K562 (cell line): Measurements from ENCODE around the gene ALDH1A2. TPM values are rescaled to one million over a fixed set of nuclear protein-coding genes. Genes with fewer than 3 reads are reported as not detected.

Experiments used
- ATAC-seq: fragments of 200-7000 bp; cut with Tn5 transposase; 3 replicates; pipeline ENCODE4 v1.9.1; 2020; ENCODE audit warnings: moderate library complexity
- BruUV-seq: library from RNA; stranded (reverse); fragments of 400-500 nt; replicated peaks from 2 replicates; lab custom pipeline; 2021; lab: Mats Ljungman, UMichigan
- CTCF ChIA-PET: fragments of 300-600 bp; formaldehyde crosslinking; extraction: SDS; loops from one replicate; lab custom pipeline; 2021; ENCODE audit warnings: low intra/inter-chr PET ratio; lab: Yijun Ruan, JAX
- POLR2A ChIA-PET: fragments of 300-600, 350-650 bp; sonication (Branson Sonifier 250); formaldehyde crosslinking; extraction: SDS; loops from one replicate; lab custom pipeline; 2021; ENCODE audit warnings: antibody characterized with exemption, inconsistent platforms; lab: Yijun Ruan, JAX
- DNase-seq, 4 experiments: peaks; one replicate each; pipeline versions ENCODE4 v3.0.0 to v3.0.0-alpha.2; 2011 to 2018; ENCODE audit warnings: low spot score in 3 of 4, mixed read lengths in 3 of 4; ENCODE audit errors: extremely low read depth in 1 of 4
- FAIRE-seq: peaks from 2 replicates; lab custom pipeline; 2011; peaks lifted over from hg19 to GRCh38; lab: Jason Lieb, UNC
- H2AFZ ChIP-seq: 2 replicates; pipeline ENCODE4 v1.6.0; 2011; ENCODE audit warnings: low read depth, low read length, control low read depth, inconsistent platforms
- H3K27ac ChIP-seq: fragments of 200-600 bp; 3 replicates; pipeline ENCODE4 v1.8.0; 2011; ENCODE audit warnings: low read depth, mild to moderate bottlenecking, control low read depth, inconsistent platforms, low read length, moderate library complexity, mixed read lengths; ENCODE audit errors: extremely low read depth
- H3K27me3 ChIP-seq, 2 experiments: fragments of 300-600 bp in 1 of 2; 2 replicates in 1 of 2; 3 replicates in 1 of 2; pipeline versions ENCODE4 v1.6.0 to v1.8.0; 2011; ENCODE audit warnings: inconsistent platforms in 2 of 2, low read length in 2 of 2, mild to moderate bottlenecking in 1 of 2, mixed read lengths in 1 of 2, moderate library complexity in 1 of 2; ENCODE audit not compliant: control insufficient read depth in 2 of 2, insufficient read depth in 2 of 2
- H3K36me3 ChIP-seq: fragments of 300-600 bp; 3 replicates; pipeline ENCODE4 v1.8.0; 2011; ENCODE audit warnings: mild to moderate bottlenecking, low read length, inconsistent platforms; ENCODE audit not compliant: control insufficient read depth, insufficient read depth
- H3K4me1 ChIP-seq, 2 experiments: fragments of 200-600 bp in 1 of 2; replicated peaks in 1 of 2; 2 replicates in 1 of 2; 3 replicates in 1 of 2; pipeline versions ENCODE4 v1.5.1 to v1.8.0; 2011; ENCODE audit warnings: inconsistent platforms in 2 of 2, low read length in 2 of 2, mild to moderate bottlenecking in 1 of 2, mixed read lengths in 1 of 2, moderate library complexity in 1 of 2; ENCODE audit not compliant: control insufficient read depth in 2 of 2, insufficient read depth in 2 of 2
- H3K4me2 ChIP-seq: 2 replicates; pipeline ENCODE4 v1.6.1; 2011; ENCODE audit warnings: low read length, control low read depth, inconsistent platforms, mixed read lengths; ENCODE audit not compliant: insufficient read depth
- H3K4me3 ChIP-seq: fragments of 200-600 bp; sonication (generic), shearing (Covaris generic); 2 replicates; pipeline ENCODE4 v1.5.1; 2016; ENCODE audit warnings: control low read depth, inconsistent platforms
- H3K79me2 ChIP-seq: fragments of 200-600 bp; 3 replicates; pipeline ENCODE4 v1.8.0; 2011; ENCODE audit warnings: low read length, inconsistent platforms; ENCODE audit not compliant: control insufficient read depth, insufficient read depth
- H3K9ac ChIP-seq, 2 experiments: 2 replicates each; pipeline versions ENCODE4 v1.6.0 to v1.6.1; 2011; ENCODE audit warnings: low read depth in 2 of 2, low read length in 2 of 2, control low read depth in 1 of 2, inconsistent platforms in 1 of 2, mild to moderate bottlenecking in 1 of 2, mixed read lengths in 1 of 2; ENCODE audit not compliant: insufficient read depth in 1 of 2
- H3K9me1 ChIP-seq: one replicate; pipeline ENCODE4 v1.6.0; 2011; ENCODE audit warnings: inconsistent platforms, mild to moderate bottlenecking, low read length, moderate library complexity; ENCODE audit not compliant: control insufficient read depth, insufficient read depth
- H3K9me3 ChIP-seq: replicated peaks from 2 replicates; pipeline ENCODE4 v1.5.1; 2011; ENCODE audit warnings: low read depth, low read length, inconsistent platforms; ENCODE audit not compliant: control insufficient read depth, insufficient read depth
- H4K20me1 ChIP-seq: replicated peaks from 2 replicates; pipeline ENCODE4 v1.6.1; 2011; ENCODE audit warnings: low read length, inconsistent platforms, mixed read lengths; ENCODE audit not compliant: control insufficient read depth, insufficient read depth
- JUND ChIP-seq, 2 experiments: IDR thresholded peaks; 2 replicates in 1 of 2; 3 replicates in 1 of 2; pipeline ENCODE4 v1.6.1; 2011; ENCODE audit warnings: borderline replicate concordance in 2 of 2, low read depth in 2 of 2, low read length in 2 of 2, improper control_type of control experiment in 1 of 2, missing biosample characterization in 1 of 2, missing genetic modification characterization in 1 of 2, missing genetic modification reagents in 1 of 2
- THRAP3 ChIP-seq: fragments of 450-650 bp; IDR thresholded peaks from 2 replicates; pipeline ENCODE4 v1.6.1; 2016; ENCODE audit warnings: mild to moderate bottlenecking, inconsistent platforms, borderline replicate concordance
- ZNF431 ChIP-seq: sonication (generic); formaldehyde crosslinking; IDR thresholded peaks from 2 replicates; pipeline ENCODE4 v1.8.0; 2022; ENCODE audit warnings: mild to moderate bottlenecking, missing genetic modification reagents
- ZNF436 ChIP-seq: fragments of 250-450, 450-650 bp; sonication (Bioruptor Pico); formaldehyde crosslinking; IDR thresholded peaks from 2 replicates; pipeline ENCODE4 v1.7.0; 2020; ENCODE audit warnings: mild to moderate bottlenecking
- ZNF707 ChIP-seq: fragments of 250-450 bp; sonication (Bioruptor Pico); conservative IDR thresholded peaks from 2 replicates; pipeline ENCODE4 v1.8.0; 2022; ENCODE audit warnings: inconsistent platforms, mild to moderate bottlenecking, moderate library complexity
- ZNF766 ChIP-seq: fragments of 200-800 bp; sonication (Bioruptor generic); conservative IDR thresholded peaks from 2 replicates; pipeline ENCODE4 v1.6.1; 2016; ENCODE audit warnings: missing genetic modification characterization, missing compliant biosample characterization
- WGBS: fragments of 100-300 bp; shearing (Covaris generic); methylation state at CpG from one replicate; pipeline ENCODE4 v1.1.6; 2016; ENCODE audit warnings: low coverage, mixed read lengths; ENCODE audit not compliant: insufficient coverage; ENCODE audit errors: missing lambda C conversion rate; 5-methylcytosine and 5-hydroxymethylcytosine counted together
- in situ Hi-C: fragments of 300-500 bp; cut with MboI; formaldehyde crosslinking; loops from 4 replicates; pipeline ENCODE4 v1.15.0; 2018; ENCODE audit warnings: inconsistent platforms, mixed read lengths
- intact Hi-C: fragments of 100-400 bp; cut with micrococcal nuclease; formaldehyde crosslinking; loops from 2 replicates; pipeline ENCODE4 v1.14.2; 2022
- polyA plus RNA-seq, 8 experiments: library from polyadenylated mRNA; depleted of rRNA in 4 of 8; stranded (reverse) in 5 of 8; unstranded in 3 of 8; fragments of >200 nt; fragmentation: Nextera tagmentation in 2 of 8; fragmentation: Illumina TruSeq in 1 of 8; extraction: Ambion mirVana in 2 of 8; extraction: Trizol in 1 of 8; gene quantifications; 2 replicates each; pipeline versions ENCODE4 v1.2.1 to v1.2.3, GENCODE V29; 2011 to 2014; ENCODE audit warnings: inconsistent platforms in 1 of 8, missing spikeins in 1 of 8
- total RNA-seq, 7 experiments: library from RNA; depleted of rRNA in 6 of 7; stranded (reverse); fragments of >200 nt in 6 of 7; fragmentation: Illumina TruSeq in 2 of 7; extraction: Trizol in 2 of 7; gene quantifications; 2 replicates each; pipeline versions ENCODE4 v1.2.1 to v1.2.3, GENCODE V29; 2011 to 2021; ENCODE audit warnings: low replicate concordance in 1 of 7
- TF ChIP-seq, protein P1 (sequence below): fragments of 450-650 bp; IDR thresholded peaks from 2 replicates; pipeline ENCODE4 v1.6.1; 2017; ENCODE audit warnings: antibody characterized with exemption

Gene ALDH1A2
- total and polyA plus RNA-seq, 9 of the 15 experiments (the other 6 are each of a cell fraction or from before 2014, with no cell fraction given) = 115 to 393 (median 333) TPM

DNA sequence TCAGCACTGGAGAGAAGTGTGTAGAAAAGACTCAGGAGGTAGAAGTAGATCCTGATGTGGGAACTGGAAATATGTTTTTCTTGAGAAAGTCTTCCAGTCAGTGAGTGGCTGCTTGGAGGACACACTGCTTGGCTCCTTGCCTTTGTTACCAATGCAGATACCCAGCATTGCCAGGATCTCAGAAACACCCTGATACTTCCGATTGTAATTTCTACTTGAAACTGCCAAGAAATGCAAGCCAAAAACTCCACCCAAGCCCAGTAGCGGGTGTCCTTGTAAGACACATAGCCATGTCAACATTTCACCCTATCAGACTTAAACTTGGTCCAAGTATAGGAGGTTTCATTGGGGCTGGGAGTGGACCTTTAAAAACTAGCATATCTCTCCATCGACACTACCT, 141.8 kb downstream of the ALDH1A2 start:
- Histone ChIP-seq H4K20me1 (no peaks in the 10 kb centered on the region), H3K9me1 (no peaks in the 10 kb centered on the region), H3K9me3 (no peaks in the 10 kb centered on the region), H3K9ac (no peak overlapping the region), H2AFZ (no peak overlapping the region), H3K27ac (no peak overlapping the region), H3K4me2 (no peak overlapping the region), H3K36me3 (no peaks in the 10 kb centered on the region), H3K79me2 (no peaks in the 10 kb centered on the region), H3K27me3 (peaks cover 24 to 41% of the 10 kb centered on the region in 2 experiments; a peak in 4 of 5 replicates), H3K4me3 (no peak overlapping the region), H3K4me1 (no peaks in the 10 kb centered on the region)
- WGBS = 3% methylated on average over 3 of the region's 3 CpGs
- in situ Hi-C loops = no loop called here
- no TSS peak for BruUV-seq
- TF ChIP-seq ZNF436 (CRISPR knock-in tag) (no peak), ZNF707 (CRISPR knock-in tag) (no peak), JUND (IDR thresholded peaks at IDR 0.05; ENCODE audit: borderline replicate concordance, low read depth, low read length) (no peak), JUND (tag; IDR thresholded peaks at IDR 0.05; ENCODE audit: borderline replicate concordance, low read depth, low read length) (no peak), ZNF431 (CRISPR knock-in tag) (no peak), ZNF766 (no peak), THRAP3 (no peak)
- TF ChIP-seq, protein P1, sequence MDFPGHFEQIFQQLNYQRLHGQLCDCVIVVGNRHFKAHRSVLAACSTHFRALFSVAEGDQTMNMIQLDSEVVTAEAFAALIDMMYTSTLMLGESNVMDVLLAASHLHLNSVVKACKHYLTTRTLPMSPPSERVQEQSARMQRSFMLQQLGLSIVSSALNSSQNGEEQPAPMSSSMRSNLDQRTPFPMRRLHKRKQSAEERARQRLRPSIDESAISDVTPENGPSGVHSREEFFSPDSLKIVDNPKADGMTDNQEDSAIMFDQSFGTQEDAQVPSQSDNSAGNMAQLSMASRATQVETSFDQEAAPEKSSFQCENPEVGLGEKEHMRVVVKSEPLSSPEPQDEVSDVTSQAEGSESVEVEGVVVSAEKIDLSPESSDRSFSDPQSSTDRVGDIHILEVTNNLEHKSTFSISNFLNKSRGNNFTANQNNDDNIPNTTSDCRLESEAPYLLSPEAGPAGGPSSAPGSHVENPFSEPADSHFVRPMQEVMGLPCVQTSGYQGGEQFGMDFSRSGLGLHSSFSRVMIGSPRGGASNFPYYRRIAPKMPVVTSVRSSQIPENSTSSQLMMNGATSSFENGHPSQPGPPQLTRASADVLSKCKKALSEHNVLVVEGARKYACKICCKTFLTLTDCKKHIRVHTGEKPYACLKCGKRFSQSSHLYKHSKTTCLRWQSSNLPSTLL = no peak
- ChIA-PET CTCF (no interaction called here), POLR2A (interaction anchor here (0.6 to 1.4 kb wide), 2 partner anchors 10 to 19 kb away, joined by 3 to 4 read pairs; no protein-coding TSS in a partner anchor)
- no peak for ATAC-seq
- FAIRE-seq = no peak
- DNase-seq = no peak
- intact Hi-C loops = no loop called here
